B cell (primary cell): ENCODE data around the gene ZFP64. TPM values are rescaled to one million over a fixed set of nuclear protein-coding genes. Genes with fewer than 3 reads are reported as not detected.
"Not testable (repeated sequence)": the region's sequence is repeated elsewhere in the genome, so short reads cannot be mapped to it uniquely, and the experiment has no call there.

ENCODE experiments used
- ATAC-seq: fragments of 200-7000 bp; cut with Tn5 transposase; one replicate; pipeline ENCODE4 v1.10.0; 2021; ENCODE audit warnings: low read depth, mild to moderate bottlenecking, moderate number of reproducible peaks, moderate library complexity
- CTCF ChIA-PET: fragments of 350-600 bp; sonication (Branson Sonifier 250); formaldehyde crosslinking; loops from one replicate; lab custom pipeline; 2021; ENCODE audit warnings: antibody characterized with exemption, inconsistent platforms; lab: Charles Lee
- POLR2A ChIA-PET: fragments of 350-600 bp; sonication (Branson Sonifier 250); formaldehyde crosslinking; loops from one replicate; lab custom pipeline; 2021; ENCODE audit warnings: antibody characterized with exemption; lab: Charles Lee
- DNase-seq: peaks from one replicate; pipeline ENCODE4 v3.0.0; 2013
- H2AFZ ChIP-seq: 2 replicates; pipeline ENCODE4 v1.6.1; 2012; ENCODE audit warnings: mild to moderate bottlenecking, low read depth, low read length; ENCODE audit not compliant: insufficient read depth, poor library complexity, severe bottlenecking
- H3K27ac ChIP-seq, 2 donors: 1 replicate in 1 of 2; 2 replicates in 1 of 2; pipeline ENCODE4 v1.5.1; 2012 to 2013; ENCODE audit warnings: low read length in 2 of 2, mild to moderate bottlenecking in 2 of 2, moderate library complexity in 1 of 2
- H3K27me3 ChIP-seq, 4 experiments: fragments of 200-600 bp in 1 of 4; sonication (generic) in 1 of 4; replicated peaks in 1 of 4; 1 replicate in 2 of 4; 2 replicates in 2 of 4; pipeline versions ENCODE4 v1.6.1 to v1.7.0; 2013 to 2016; ENCODE audit warnings: low read length in 3 of 4, mild to moderate bottlenecking in 2 of 4, mixed read lengths in 1 of 4, moderate library complexity in 1 of 4; ENCODE audit not compliant: insufficient read depth in 4 of 4, control insufficient read depth in 3 of 4; ENCODE audit errors: control extremely low read depth in 1 of 4
- H3K36me3 ChIP-seq, 2 experiments: replicated peaks in 1 of 2; 1 replicate in 1 of 2; 2 replicates in 1 of 2; pipeline versions ENCODE4 v1.6.1 to v1.7.1; 2013; ENCODE audit warnings: low read length in 1 of 2; ENCODE audit not compliant: insufficient read depth in 2 of 2, control insufficient read depth in 1 of 2; ENCODE audit errors: control extremely low read depth in 1 of 2, extremely low read depth in 1 of 2
- H3K4me1 ChIP-seq, 2 donors: fragments of 200-600 bp in 1 of 2; sonication (generic) in 1 of 2; 1 replicate in 1 of 2; 2 replicates in 1 of 2; pipeline versions ENCODE4 v1.5.1 to v1.6.1; 2013 to 2017; ENCODE audit warnings: low read length in 2 of 2; ENCODE audit not compliant: control insufficient read depth in 2 of 2, insufficient read depth in 2 of 2
- H3K4me2 ChIP-seq: replicated peaks from 2 replicates; pipeline ENCODE3; 2012; ENCODE audit warnings: mild to moderate bottlenecking, low read depth, low read length; ENCODE audit not compliant: poor library complexity, severe bottlenecking
- H3K4me3 ChIP-seq, 5 experiments: fragments of 200-600 bp in 1 of 5; sonication (generic) in 1 of 5; 1 replicate in 3 of 5; 2 replicates in 2 of 5; pipeline versions ENCODE4 v1.5.1 to v1.7.0; 2011 to 2016; ENCODE audit warnings: low read length in 4 of 5, mild to moderate bottlenecking in 4 of 5, low read depth in 2 of 5, control low read depth in 1 of 5, moderate library complexity in 1 of 5; ENCODE audit not compliant: insufficient read depth in 1 of 5; ENCODE audit errors: control extremely low read depth in 1 of 5, extremely low read depth in 1 of 5
- H3K79me2 ChIP-seq: fragments of 200-600 bp; sonication (generic); one replicate; pipeline ENCODE4 v1.6.0; 2016; ENCODE audit warnings: low read length; ENCODE audit not compliant: control insufficient read depth, insufficient read depth
- H3K9ac ChIP-seq: fragments of 200-600 bp; sonication (generic); 2 replicates; pipeline ENCODE4 v1.6.1; 2017; ENCODE audit warnings: mild to moderate bottlenecking, low read length, moderate library complexity
- H3K9me3 ChIP-seq, 3 donors: one replicate each; pipeline versions ENCODE4 v1.6.1 to v1.7.1; 2013; ENCODE audit warnings: low read length in 2 of 3; ENCODE audit not compliant: control insufficient read depth in 2 of 3, insufficient read depth in 1 of 3; ENCODE audit errors: control extremely low read depth in 1 of 3
- H4K20me1 ChIP-seq: 2 replicates; pipeline ENCODE4 v1.6.0; 2012; ENCODE audit warnings: mild to moderate bottlenecking, low read length; ENCODE audit not compliant: insufficient read depth, control insufficient read depth, poor library complexity, severe bottlenecking
- H3K27ac Mint-ChIP-seq: one replicate; pipeline ENCODE4 v1.8.0; 2021; ENCODE audit warnings: mixed read lengths
- H3K27me3 Mint-ChIP-seq: one replicate; pipeline ENCODE4 v1.8.0; 2021; ENCODE audit warnings: mixed read lengths
- H3K4me1 Mint-ChIP-seq: one replicate; pipeline ENCODE4 v1.8.0; 2021; ENCODE audit warnings: mixed read lengths
- H3K4me3 Mint-ChIP-seq: one replicate; pipeline ENCODE4 v1.8.0; 2021; ENCODE audit warnings: mixed read lengths
- H3K9me3 Mint-ChIP-seq: one replicate; pipeline ENCODE4 v1.8.0; 2022; ENCODE audit warnings: mixed read lengths; ENCODE audit not compliant: insufficient read depth
- EZH2 ChIP-seq: IDR thresholded peaks from 2 replicates; pipeline ENCODE4 v1.6.1; 2012; ENCODE audit warnings: borderline replicate concordance, low read depth, mild to moderate bottlenecking, moderate library complexity, low read length; ENCODE audit not compliant: insufficient read depth, poor library complexity, severe bottlenecking
- WGBS: methylation state at CpG from one replicate; pipeline ENCODE4 v1.1.5; 2013; ENCODE audit warnings: missing lambda C conversion rate; ENCODE audit not compliant: insufficient coverage; 5-methylcytosine and 5-hydroxymethylcytosine counted together
- intact Hi-C: fragments of 100-400 bp; cut with micrococcal nuclease; formaldehyde crosslinking; loops from one replicate; pipeline ENCODE4 v1.10.0; 2022
- polyA plus RNA-seq: library from polyadenylated mRNA; depleted of rRNA; stranded (reverse); fragments of >200 nt; gene quantifications from 2 replicates; pipeline ENCODE4 v1.2.3, GENCODE V29; 2012
- total RNA-seq, 2 donors: library from RNA; stranded (reverse); fragments of 120-200 nt in 1 of 2; gene quantifications; 1 replicate in 1 of 2; 2 replicates in 1 of 2; pipeline versions ENCODE4 v1.2.3 to v1.2.4, GENCODE V29; 2013 to 2022
- TF ChIP-seq, protein P1 (sequence below): fragments of 200-600 bp; IDR thresholded peaks from one replicate; pipeline ENCODE4 v1.8.0; 2022; ENCODE audit warnings: antibody characterized with exemption, mild to moderate bottlenecking

Gene ZFP64
- total and polyA plus RNA-seq, 2 donors (not counting 1 experiment from before 2014, with no cell fraction given), result 14.2 to 15.1 TPM

DNA sequence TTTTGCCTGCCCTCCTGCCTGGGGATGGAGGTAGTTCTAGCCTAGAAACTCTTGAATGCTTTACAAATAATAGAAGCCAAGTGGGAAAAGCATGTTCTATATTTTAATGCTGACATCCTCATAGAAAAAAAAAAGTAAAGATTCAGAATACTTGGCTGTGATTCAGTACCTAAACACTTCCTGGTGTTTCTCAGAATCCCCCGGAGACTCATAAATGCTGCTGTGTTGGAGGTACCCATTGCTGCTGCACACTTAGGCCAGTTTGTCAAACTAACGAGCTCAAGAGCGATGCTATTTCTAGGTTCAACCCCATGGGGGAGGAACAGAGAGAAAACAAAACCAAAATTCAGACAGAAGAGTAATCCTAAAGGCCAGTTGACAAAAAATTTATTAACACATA lies 38.8 kb upstream of the ZFP64 start:
- Histone ChIP-seq H3K36me3 (no peaks in the 10 kb centered on the region), H3K9ac (no peak overlapping the region), H2AFZ (no peak overlapping the region), H3K4me3 (no peak overlapping the region), H4K20me1 (no peaks in the 10 kb centered on the region), H3K9me3 (no peaks in the 10 kb centered on the region), H3K4me2 (no peak overlapping the region), H3K4me1 (no peaks in the 10 kb centered on the region), H3K79me2 (no peaks in the 10 kb centered on the region), H3K27ac (no peak overlapping the region), H3K27me3 (peaks cover 0 to 3% (median 0%) of the 10 kb centered on the region in 4 experiments)
- Mint-ChIP-seq H3K27me3 (peaks cover 13% of the 10 kb centered on the region), H3K27ac (no peak overlapping the region), H3K4me3 (no peak overlapping the region), H3K9me3 (no peaks in the 10 kb centered on the region), H3K4me1 (no peaks in the 10 kb centered on the region)
- DNase-seq, result no peak
- ATAC-seq, result no peak
- intact Hi-C loops, result no loop called here
- ChIA-PET CTCF (no interaction called here), POLR2A (no interaction called here)
- WGBS, result 0% methylated on average over 3 of the region's 3 CpGs
- no peak for TF ChIP-seq EZH2
- TF ChIP-seq, protein P1, sequence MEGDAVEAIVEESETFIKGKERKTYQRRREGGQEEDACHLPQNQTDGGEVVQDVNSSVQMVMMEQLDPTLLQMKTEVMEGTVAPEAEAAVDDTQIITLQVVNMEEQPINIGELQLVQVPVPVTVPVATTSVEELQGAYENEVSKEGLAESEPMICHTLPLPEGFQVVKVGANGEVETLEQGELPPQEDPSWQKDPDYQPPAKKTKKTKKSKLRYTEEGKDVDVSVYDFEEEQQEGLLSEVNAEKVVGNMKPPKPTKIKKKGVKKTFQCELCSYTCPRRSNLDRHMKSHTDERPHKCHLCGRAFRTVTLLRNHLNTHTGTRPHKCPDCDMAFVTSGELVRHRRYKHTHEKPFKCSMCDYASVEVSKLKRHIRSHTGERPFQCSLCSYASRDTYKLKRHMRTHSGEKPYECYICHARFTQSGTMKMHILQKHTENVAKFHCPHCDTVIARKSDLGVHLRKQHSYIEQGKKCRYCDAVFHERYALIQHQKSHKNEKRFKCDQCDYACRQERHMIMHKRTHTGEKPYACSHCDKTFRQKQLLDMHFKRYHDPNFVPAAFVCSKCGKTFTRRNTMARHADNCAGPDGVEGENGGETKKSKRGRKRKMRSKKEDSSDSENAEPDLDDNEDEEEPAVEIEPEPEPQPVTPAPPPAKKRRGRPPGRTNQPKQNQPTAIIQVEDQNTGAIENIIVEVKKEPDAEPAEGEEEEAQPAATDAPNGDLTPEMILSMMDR, result no peak

DNA sequence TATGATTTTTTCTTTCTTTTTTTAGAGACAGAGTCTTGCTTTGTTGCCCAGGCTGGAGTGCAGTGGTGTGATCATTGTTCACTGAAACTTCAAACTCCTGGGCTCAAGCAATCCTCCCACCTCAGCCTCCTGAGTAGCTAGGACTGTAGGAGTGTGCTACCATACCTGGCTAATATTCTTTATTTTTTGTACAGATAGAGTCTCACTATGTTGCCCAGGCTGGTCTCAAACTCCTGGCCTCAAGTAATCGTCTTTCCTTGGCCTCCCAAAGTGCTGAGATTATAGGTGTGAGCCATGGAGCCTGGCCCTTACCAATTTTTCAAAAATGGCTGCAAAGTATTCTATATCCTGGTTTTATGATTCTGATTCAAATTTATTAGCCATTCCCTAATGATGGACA lies 37.8 kb upstream of the ZFP64 start:
- peaks cover 13% of the 10 kb centered on the region for H3K27me3 Mint-ChIP-seq
- H3K27ac ChIP-seq, H3K27me3 ChIP-seq, H3K4me1 Mint-ChIP-seq, H3K4me1 ChIP-seq, H3K27ac Mint-ChIP-seq, H3K79me2 ChIP-seq, H3K9me3 ChIP-seq, H3K9me3 Mint-ChIP-seq, intact Hi-C loops, H3K4me3 ChIP-seq, POLR2A ChIA-PET, DNase-seq, H3K4me2 ChIP-seq, ATAC-seq, H2AFZ ChIP-seq, H3K4me3 Mint-ChIP-seq, H4K20me1 ChIP-seq, CTCF ChIA-PET, H3K36me3 ChIP-seq, H3K9ac ChIP-seq: not testable (repeated sequence)
- WGBS, result 60% methylated on average over 1 of the region's 1 CpG
